Transverse colon (tissue), 4 donors: Measurements from ENCODE around the gene BLVRA. TPM values are rescaled to one million over a fixed set of nuclear protein-coding genes. Genes with fewer than 3 reads are reported as not detected.

Source experiments
- DNase-seq: peaks from one replicate; pipeline ENCODE4 v3.0.0-alpha.2; 2019
- H3K27ac ChIP-seq, 4 donors: fragments of 200-600 bp; sonication (generic); 2 replicates each; pipeline ENCODE4 v1.5.1; 2016 to 2018; ENCODE audit warnings: inconsistent platforms in 4 of 4
- H3K27me3 ChIP-seq: fragments of 200-600 bp; sonication (generic); 2 replicates; pipeline ENCODE4 v1.5.1; 2017; ENCODE audit warnings: inconsistent platforms
- H3K36me3 ChIP-seq, 4 donors: fragments of 200-600 bp; sonication (generic); 2 replicates each; pipeline ENCODE4 v1.5.1; 2017 to 2019; ENCODE audit warnings: inconsistent platforms in 4 of 4
- H3K4me1 ChIP-seq, 4 donors: fragments of 200-600 bp; sonication (generic); 2 replicates each; pipeline ENCODE4 v1.5.1; 2017 to 2020; ENCODE audit warnings: inconsistent platforms in 4 of 4
- H3K4me3 ChIP-seq, 4 donors: fragments of 200-600 bp; sonication (generic); 1 replicate in 1 of 4; 2 replicates in 3 of 4; pipeline versions ENCODE4 v1.5.1 to v1.6.1; 2017 to 2019; ENCODE audit warnings: inconsistent platforms in 4 of 4
- H3K9me3 ChIP-seq, 2 donors: fragments of 200-600 bp; sonication (generic); 2 replicates each; pipeline ENCODE4 v1.5.1; 2017 to 2019; ENCODE audit warnings: inconsistent platforms in 2 of 2
- CTCF ChIP-seq, 5 experiments: fragments of 200-600 bp in 3 of 5; fragments of 450-650 bp in 2 of 5; sonication (generic) in 3 of 5; IDR thresholded peaks; 1 replicate in 2 of 5; 2 replicates in 3 of 5; pipeline ENCODE4 v1.5.1; 2016 to 2017; ENCODE audit warnings: antibody characterized with exemption in 5 of 5, inconsistent platforms in 3 of 5, mild to moderate bottlenecking in 2 of 5, moderate library complexity in 1 of 5
- EP300 ChIP-seq: sonication (generic); formaldehyde crosslinking; IDR thresholded peaks from one replicate; pipeline ENCODE4 v1.6.1; 2017; ENCODE audit warnings: antibody characterized with exemption, low read depth
- POLR2A ChIP-seq: fragments of 450-650 bp; IDR thresholded peaks from one replicate; pipeline ENCODE4 v1.6.1; 2016; ENCODE audit warnings: antibody characterized with exemption, mild to moderate bottlenecking, moderate library complexity
- POLR2AphosphoS5 ChIP-seq, 3 donors: sonication (generic); formaldehyde crosslinking; IDR thresholded peaks; one replicate each; pipeline ENCODE4 v1.6.1; 2016; ENCODE audit warnings: antibody characterized with exemption in 3 of 3
- WGBS, 2 donors: methylation state at CpG; one replicate each; pipeline ENCODE4 v1.1.5; 2018; ENCODE audit warnings: low coverage in 1 of 2; 5-methylcytosine and 5-hydroxymethylcytosine counted together
- in situ Hi-C, 4 donors: fragments of 200-750 bp; cut with MboI; loops; one replicate each; pipeline versions ENCODE4 v1.15.0 to v1.15.1; 2017; ENCODE audit warnings: low sequenced_read_pairs in 3 of 4, low pct_ligation_motif_present in 1 of 4, low pct_unique_long_range_greater_than_20kb in 1 of 4
- intact Hi-C: fragments of 100-400 bp; cut with DNase I; formaldehyde crosslinking; loops from one replicate; pipeline ENCODE4 v1.15.1; 2023; ENCODE audit warnings: low total_unique reads
- total RNA-seq, 4 donors: library from RNA; depleted of rRNA; stranded (reverse); fragments of >200 nt; gene quantifications; one replicate each; pipeline ENCODE4 v1.1.0, GENCODE V29; 2016

Gene BLVRA
- total RNA-seq, 4 donors from 2014 or later, result 1.5 to 119 (median 15.9) TPM

GRCh38 chr7:43757073-43757720 is 1.3 kb upstream of the BLVRA start:
- Histone ChIP-seq H3K27me3 (no peaks in the 10 kb centered on the region), H3K36me3 (no peaks in the 10 kb centered on the region), H3K27ac (no peak overlapping the region), H3K4me3 (no peak overlapping the region), H3K9me3 (no peaks in the 10 kb centered on the region), H3K4me1 (peaks cover 0 to 17% (median 4%) of the 10 kb centered on the region in 4 donors)
- intact Hi-C loops, result no loop called here
- no peak for TF ChIP-seq POLR2AphosphoS5 (IDR thresholded peaks at IDR 0.05)
- no peak for TF ChIP-seq POLR2A
- no peak for TF ChIP-seq EP300
- no peak for TF ChIP-seq CTCF (IDR thresholded peaks at IDR 0.05)
- WGBS, 2 donors, result 86 to 94% methylated on average over 2 of the region's 2 CpGs
- in situ Hi-C loops, result no loop called here
- DNase-seq, result no peak

GRCh38 chr7:43758822-43759683 is 573 bp downstream of the BLVRA start:
- peaks cover 0 to 18% (median 8%) of the 10 kb centered on the region in 4 donors for H3K4me1 ChIP-seq
- peak overlapping the region; percentile 78 to 84 (median 82) for H3K27ac ChIP-seq
- no peaks in the 10 kb centered on the region for H3K27me3 ChIP-seq
- H3K9me3 ChIP-seq, result no peaks in the 10 kb centered on the region
- H3K4me3 ChIP-seq, result peak overlapping the region; percentile 69 to 85 (median 73)
- in situ Hi-C loops, result no loop called here
- TF ChIP-seq POLR2A, result no peak
- TF ChIP-seq POLR2AphosphoS5 (IDR thresholded peaks at IDR 0.05), result no peak
- no peak for TF ChIP-seq CTCF (IDR thresholded peaks at IDR 0.05)
- no peak for TF ChIP-seq EP300
- 9 to 50% methylated on average over 6 to 38 of the region's 56 CpGs for WGBS, 2 donors
- DNase-seq, result peak; percentile 32
- intact Hi-C loops, result no loop called here
- no peaks in the 10 kb centered on the region for H3K36me3 ChIP-seq

GRCh38 chr7:43760861-43761260 is 2.4 kb downstream of the BLVRA start:
- in situ Hi-C loops, result no loop called here
- TF ChIP-seq POLR2AphosphoS5 (IDR thresholded peaks at IDR 0.05) (no peak), CTCF (IDR thresholded peaks at IDR 0.05) (no peak), EP300 (no peak), POLR2A (no peak)
- Histone ChIP-seq H3K4me1 (peaks cover 4 to 33% (median 16%) of the 10 kb centered on the region in 4 donors), H3K27me3 (no peaks in the 10 kb centered on the region), H3K27ac (no peak overlapping the region), H3K36me3 (no peaks in the 10 kb centered on the region), H3K4me3 (no peak overlapping the region), H3K9me3 (no peaks in the 10 kb centered on the region)
- intact Hi-C loops, result loop anchor here (10.0 kb wide), 1 partner anchor 54 kb away; no protein-coding TSS in a partner anchor
- no peak for DNase-seq
- WGBS, 2 donors, result 90% methylated on average over 5 of the region's 5 CpGs; no CpG with 5 or more reads in 1 of the 2 donors

GRCh38 chr7:43761382-43761781 is 2.9 kb downstream of the BLVRA start:
- in situ Hi-C loops (no loop called here), intact Hi-C loops (loop anchor here (10.0 kb wide), 1 partner anchor 53 kb away; no protein-coding TSS in a partner anchor)
- Histone ChIP-seq H3K9me3 (no peaks in the 10 kb centered on the region), H3K4me3 (no peak overlapping the region), H3K27me3 (no peaks in the 10 kb centered on the region), H3K27ac (no peak overlapping the region), H3K4me1 (peaks cover 4 to 33% (median 16%) of the 10 kb centered on the region in 4 donors), H3K36me3 (no peaks in the 10 kb centered on the region)
- TF ChIP-seq CTCF (IDR thresholded peaks at IDR 0.05) (no peak), EP300 (no peak), POLR2A (no peak), POLR2AphosphoS5 (IDR thresholded peaks at IDR 0.05) (no peak)
- DNase-seq, result no peak
- 86 to 100% methylated on average over 1 of the region's 1 CpG for WGBS, 2 donors
